Measurements from ENCODE around the gene WDR20. TPM values are rescaled to one million over a fixed set of nuclear protein-coding genes. Genes with fewer than 3 reads are reported as not detected.

Gene WDR20
- total and polyA plus RNA-seq, 11 donors: 10.4 to 26.5 (median 19.5) TPM

DNA sequence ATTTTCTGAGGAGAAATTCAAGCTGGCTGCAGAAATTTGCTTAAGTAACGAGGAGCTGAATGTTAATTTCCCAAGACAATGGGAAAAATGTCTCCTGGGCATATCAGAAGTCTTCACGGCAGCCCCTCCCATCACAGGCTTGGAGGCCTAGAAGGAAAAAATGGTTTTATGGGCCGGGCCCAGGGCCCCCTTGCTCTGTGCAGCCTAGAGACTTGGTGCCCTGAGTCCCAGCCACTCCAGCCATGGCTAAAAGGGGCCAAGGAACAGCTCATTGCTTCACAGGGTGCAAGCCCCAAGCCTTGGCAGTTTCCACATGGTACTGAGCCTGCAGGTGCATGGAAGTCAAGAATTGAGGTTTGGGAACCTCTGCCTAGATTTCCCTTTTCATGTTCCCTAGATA lies 28.6 kb upstream of the WDR20 start:
- intact Hi-C loops (cut with DNase I): no loop called here
- DNase-seq (no peak), ATAC-seq (no peak)
- Histone ChIP-seq H3K27me3 (no peaks in the 10 kb centered on the region), H3K4me3 (no peak overlapping the region), H3K9me3 (no peaks in the 10 kb centered on the region), H3K36me3 (no peaks in the 10 kb centered on the region), H3K27ac (no peak overlapping the region), H3K4me1 (no peaks in the 10 kb centered on the region)
- TF ChIP-seq, protein P1, sequence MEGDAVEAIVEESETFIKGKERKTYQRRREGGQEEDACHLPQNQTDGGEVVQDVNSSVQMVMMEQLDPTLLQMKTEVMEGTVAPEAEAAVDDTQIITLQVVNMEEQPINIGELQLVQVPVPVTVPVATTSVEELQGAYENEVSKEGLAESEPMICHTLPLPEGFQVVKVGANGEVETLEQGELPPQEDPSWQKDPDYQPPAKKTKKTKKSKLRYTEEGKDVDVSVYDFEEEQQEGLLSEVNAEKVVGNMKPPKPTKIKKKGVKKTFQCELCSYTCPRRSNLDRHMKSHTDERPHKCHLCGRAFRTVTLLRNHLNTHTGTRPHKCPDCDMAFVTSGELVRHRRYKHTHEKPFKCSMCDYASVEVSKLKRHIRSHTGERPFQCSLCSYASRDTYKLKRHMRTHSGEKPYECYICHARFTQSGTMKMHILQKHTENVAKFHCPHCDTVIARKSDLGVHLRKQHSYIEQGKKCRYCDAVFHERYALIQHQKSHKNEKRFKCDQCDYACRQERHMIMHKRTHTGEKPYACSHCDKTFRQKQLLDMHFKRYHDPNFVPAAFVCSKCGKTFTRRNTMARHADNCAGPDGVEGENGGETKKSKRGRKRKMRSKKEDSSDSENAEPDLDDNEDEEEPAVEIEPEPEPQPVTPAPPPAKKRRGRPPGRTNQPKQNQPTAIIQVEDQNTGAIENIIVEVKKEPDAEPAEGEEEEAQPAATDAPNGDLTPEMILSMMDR (IDR thresholded peaks at IDR 0.05): no peak
- TF ChIP-seq POLR2A (IDR thresholded peaks at IDR 0.05): no peak
- 86 to 97% (median 92%) methylated on average over 3 of the region's 3 CpGs for WGBS, 4 donors

DNA sequence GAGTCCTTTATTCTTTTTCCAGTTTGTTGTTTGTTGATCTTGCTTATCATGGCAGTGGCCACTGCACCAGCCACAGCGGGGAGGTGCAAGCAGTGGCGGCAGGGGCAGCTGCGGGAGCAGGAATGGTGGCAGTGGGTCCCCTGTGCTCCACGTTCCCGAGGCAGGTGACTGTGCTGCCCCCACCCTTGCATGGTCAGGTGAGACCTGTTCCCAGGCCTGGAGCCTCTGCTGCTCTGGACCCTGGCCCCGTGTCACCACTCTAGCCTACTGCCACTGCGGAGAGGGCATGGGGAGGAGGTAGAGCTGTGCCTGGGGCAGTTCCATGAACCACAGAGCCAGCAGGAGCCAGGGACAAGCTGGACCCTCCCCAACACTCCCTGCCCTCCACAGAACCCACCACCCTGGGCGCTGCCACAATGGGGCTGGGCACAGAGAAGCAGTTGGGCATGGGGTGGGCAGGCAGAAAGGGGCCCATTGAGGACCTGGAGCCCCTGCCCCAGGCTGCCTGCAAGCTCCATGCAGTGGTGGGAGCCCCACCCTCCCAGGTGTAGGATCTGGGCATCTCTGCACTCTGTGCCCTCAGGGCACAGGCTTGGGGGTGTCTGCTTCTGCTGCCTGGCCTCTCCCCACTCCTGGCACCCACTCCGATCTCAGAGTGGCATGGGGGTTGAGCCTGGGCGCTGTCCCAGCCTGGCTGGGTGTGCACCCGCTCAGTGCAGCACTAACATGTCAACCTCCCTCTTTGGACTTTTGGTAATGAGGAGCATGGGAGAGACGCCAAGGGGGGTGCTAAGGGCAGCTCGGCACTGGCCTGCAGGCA lies 23.1 kb upstream of the WDR20 start:
- DNase-seq (no peak), ATAC-seq (no peak)
- TF ChIP-seq, protein P1 (IDR thresholded peaks at IDR 0.05): no peak
- no peak for TF ChIP-seq POLR2A (IDR thresholded peaks at IDR 0.05)
- Histone ChIP-seq H3K4me3 (no peak overlapping the region), H3K4me1 (no peaks in the 10 kb centered on the region), H3K9me3 (peaks cover 0 to 3% (median 0%) of the 10 kb centered on the region in 12 donors), H3K27me3 (no peaks in the 10 kb centered on the region), H3K27ac (no peak overlapping the region), H3K36me3 (no peaks in the 10 kb centered on the region)
- 92 to 100% (median 98%) methylated on average over 8 to 13 of the region's 13 CpGs for WGBS, 4 donors
- intact Hi-C loops (cut with DNase I): no loop called here

DNA sequence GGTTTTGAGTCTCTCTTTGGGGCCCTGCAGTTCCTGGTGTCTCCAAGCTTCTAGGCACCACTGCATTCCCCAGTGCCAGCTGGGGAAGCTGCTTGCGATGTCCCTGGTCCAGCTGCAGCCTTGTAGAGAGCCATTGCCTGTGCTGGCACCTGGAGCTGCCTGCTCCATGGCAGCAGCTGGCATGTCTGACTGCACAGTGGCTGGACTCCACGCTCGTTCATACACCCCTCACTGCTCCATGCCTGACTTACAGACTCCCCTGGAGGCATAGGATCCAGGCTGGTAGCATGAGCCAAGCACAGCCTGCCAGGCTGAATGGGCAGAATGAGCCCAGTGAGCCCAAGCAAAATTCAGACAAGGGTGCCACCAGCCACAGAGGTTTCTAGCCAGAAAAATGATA lies 21.8 kb upstream of the WDR20 start:
- no peaks in the 10 kb centered on the region for H3K4me1 ChIP-seq
- ATAC-seq: no peak
- WGBS, 4 donors: 95 to 100% (median 98%) methylated on average over 3 of the region's 3 CpGs
- H3K36me3 ChIP-seq: no peaks in the 10 kb centered on the region
- intact Hi-C loops (cut with DNase I): no loop called here
- DNase-seq: no peak
- peaks cover 0 to 3% (median 0%) of the 10 kb centered on the region in 12 donors for H3K9me3 ChIP-seq
- H3K27ac ChIP-seq: no peak overlapping the region
- no peak for TF ChIP-seq POLR2A (IDR thresholded peaks at IDR 0.05)
- TF ChIP-seq, protein P1 (IDR thresholded peaks at IDR 0.05): no peak
- no peak overlapping the region for H3K4me3 ChIP-seq
- H3K27me3 ChIP-seq: no peaks in the 10 kb centered on the region

DNA sequence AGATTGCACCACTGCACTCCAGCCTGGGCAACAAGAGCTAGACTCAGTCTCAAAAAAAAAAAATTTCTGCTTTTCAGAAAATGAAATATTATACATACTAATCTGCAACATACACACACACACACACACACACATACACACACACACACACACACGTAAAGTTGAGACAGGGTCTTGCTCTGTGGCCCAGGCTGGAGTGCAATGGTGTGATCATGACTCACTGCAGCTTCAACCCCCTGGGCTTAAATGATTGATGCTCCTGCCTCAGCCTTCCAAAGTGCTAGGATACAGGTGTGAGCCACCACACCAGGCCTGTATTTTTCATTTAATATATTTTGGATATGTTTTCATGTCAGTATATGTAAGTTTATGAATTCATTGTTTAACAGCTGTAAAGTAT lies 18.8 kb upstream of the WDR20 start:
- DNase-seq (no peak), ATAC-seq (no peak)
- Histone ChIP-seq H3K9me3 (peaks cover 0 to 3% (median 0%) of the 10 kb centered on the region in 12 donors), H3K36me3 (no peaks in the 10 kb centered on the region), H3K27ac (no peak overlapping the region), H3K4me3 (no peak overlapping the region), H3K4me1 (no peaks in the 10 kb centered on the region), H3K27me3 (no peaks in the 10 kb centered on the region)
- TF ChIP-seq POLR2A (IDR thresholded peaks at IDR 0.05): no peak
- TF ChIP-seq, protein P1 (IDR thresholded peaks at IDR 0.05): no peak
- intact Hi-C loops (cut with DNase I): no loop called here
- 84 to 94% (median 88%) methylated on average over 1 of the region's 1 CpG for WGBS, 4 donors
